Dendritic cell treated with granulocyte-macrophage colony-stimulating factor and Interleukin-4, amounts not matched to agents 40 ng/mL and 50 ng/mL, for 4 days (primary cell): ENCODE results near the gene KCNA10.
"Not testable (repeated sequence)": the region's sequence is repeated elsewhere in the genome, so short reads cannot be mapped to it uniquely, and the experiment has no call there.

ENCODE experiments used
- H3K27ac Mint-ChIP-seq: one replicate; pipeline ENCODE4 v1.8.0; 2022; ENCODE audit warnings: mild to moderate bottlenecking, mixed read lengths
- H3K27me3 Mint-ChIP-seq: one replicate; pipeline ENCODE4 v1.8.0; 2022; ENCODE audit warnings: mild to moderate bottlenecking, mixed read lengths
- H3K36me3 Mint-ChIP-seq: one replicate; pipeline ENCODE4 v1.8.0; 2022; ENCODE audit warnings: low read depth, mixed read lengths
- H3K4me1 Mint-ChIP-seq: one replicate; pipeline ENCODE4 v1.8.0; 2022; ENCODE audit warnings: low read depth, mixed read lengths
- H3K4me3 Mint-ChIP-seq: one replicate; pipeline ENCODE4 v1.8.0; 2022; ENCODE audit warnings: mild to moderate bottlenecking, moderate library complexity, mixed read lengths
- H3K9me3 Mint-ChIP-seq: one replicate; pipeline ENCODE4 v1.8.0; 2022; ENCODE audit warnings: mixed read lengths
- intact Hi-C: fragments of 100-400 bp; cut with micrococcal nuclease; formaldehyde crosslinking; loops from one replicate; pipeline ENCODE4 v1.15.0; 2022

KCNA10 gene

GRCh38 chr1:110524311-110525248 is 5.6 kb upstream of the KCNA10 start:
- intact Hi-C loops = loop anchor here (2.0 to 5.0 kb wide), 2 partner anchors 93 to 258 kb away; no protein-coding TSS in a partner anchor
- Mint-ChIP-seq H3K4me3 (no peak overlapping the region), H3K36me3 (no peaks in the 10 kb centered on the region), H3K9me3 (no peaks in the 10 kb centered on the region), H3K4me1 (peaks cover 22% of the 10 kb centered on the region), H3K27ac (no peak overlapping the region), H3K27me3 (peaks cover 53% of the 10 kb centered on the region)

- H3K9me3 Mint-ChIP-seq = no peaks in the 10 kb centered on the region
- H3K27me3 Mint-ChIP-seq = peaks cover 43% of the 10 kb centered on the region
- peaks cover 15% of the 10 kb centered on the region for H3K4me1 Mint-ChIP-seq
- H3K36me3 Mint-ChIP-seq = no peaks in the 10 kb centered on the region
- intact Hi-C loops = loop anchor here (5.0 kb wide), 1 partner anchor 94 kb away; no protein-coding TSS in a partner anchor
- H3K27ac Mint-ChIP-seq = no peak overlapping the region
- no peak overlapping the region for H3K4me3 Mint-ChIP-seq
Measured at GRCh38 chr1:110523011-110523410, 4.0 kb upstream of the KCNA10 start.

- Mint-ChIP-seq H3K36me3 (no peaks in the 10 kb centered on the region), H3K4me1 (peaks cover 15% of the 10 kb centered on the region), H3K27me3 (peaks cover 42% of the 10 kb centered on the region), H3K9me3 (no peaks in the 10 kb centered on the region), H3K4me3 (no peak overlapping the region), H3K27ac (no peak overlapping the region)
- intact Hi-C loops = loop anchor here (5.0 kb wide), 1 partner anchor 95 kb away; no protein-coding TSS in a partner anchor
Measured at GRCh38 chr1:110522560-110522959, 3.6 kb upstream of the KCNA10 start.

DNA sequence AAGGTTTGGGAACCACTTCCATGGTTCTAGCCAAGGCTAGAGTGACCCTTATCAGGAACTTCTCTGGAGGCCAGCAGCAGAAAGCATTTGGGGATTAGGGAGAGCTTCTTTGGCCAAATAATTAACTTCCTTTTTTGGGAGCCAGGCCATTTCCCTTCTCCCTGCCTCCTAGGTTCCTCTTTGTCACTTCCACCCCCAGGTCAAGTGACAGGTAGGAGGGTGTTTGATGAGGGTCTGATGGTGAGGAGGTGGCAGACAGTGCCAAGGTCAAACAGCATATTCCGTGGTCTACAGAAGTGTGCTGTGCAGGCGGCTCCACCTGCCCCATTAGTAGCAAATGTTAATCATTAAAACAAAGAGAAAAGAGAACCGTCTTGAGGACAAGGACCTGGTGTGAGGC is 1.9 kb upstream of the KCNA10 start:
- intact Hi-C loops = loop anchor here (5.0 kb wide), 1 partner anchor 96 kb away; no protein-coding TSS in a partner anchor

GRCh38 chr1:110515891-110516290 is 3.1 kb downstream of the KCNA10 start:
- H3K9me3 Mint-ChIP-seq = peaks cover 10% of the 10 kb centered on the region
- H3K36me3 Mint-ChIP-seq = no peaks in the 10 kb centered on the region
- H3K4me1 Mint-ChIP-seq = peaks cover 52% of the 10 kb centered on the region
- H3K27me3 Mint-ChIP-seq = peaks cover 6% of the 10 kb centered on the region
- H3K27ac Mint-ChIP-seq = no peak overlapping the region
- no peak overlapping the region for H3K4me3 Mint-ChIP-seq
- intact Hi-C loops = no loop called here

More for the DNA sequence above, 1.9 kb upstream of the KCNA10 start:
- Mint-ChIP-seq H3K36me3 (no peaks in the 10 kb centered on the region), H3K4me1 (peaks cover 25% of the 10 kb centered on the region), H3K4me3 (no peak overlapping the region), H3K27ac (no peak overlapping the region), H3K9me3 (no peaks in the 10 kb centered on the region), H3K27me3 (peaks cover 39% of the 10 kb centered on the region)

DNA sequence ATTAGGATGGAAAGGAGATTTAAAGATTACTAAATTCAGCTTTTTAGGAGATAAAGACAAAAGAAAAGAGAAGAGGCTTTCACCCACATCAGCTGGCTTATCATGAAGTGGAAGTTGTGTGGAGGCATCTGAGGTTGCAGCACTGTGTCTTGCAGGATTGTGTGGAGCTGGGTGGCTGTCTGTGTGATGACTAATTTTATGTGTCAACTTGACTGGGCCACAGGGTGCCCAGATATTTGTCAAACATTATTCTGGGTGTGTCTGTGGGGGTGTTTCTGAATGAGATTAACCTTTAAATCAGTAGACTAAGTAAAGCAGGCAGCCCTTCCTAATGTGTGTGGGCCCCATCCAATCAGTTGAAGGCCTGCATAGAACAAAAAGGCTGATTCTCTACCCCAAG is 3.9 kb downstream of the KCNA10 start:
- peaks cover 6% of the 10 kb centered on the region for H3K27me3 Mint-ChIP-seq
- no peaks in the 10 kb centered on the region for H3K36me3 Mint-ChIP-seq
- peak overlapping the region; percentile 54 for H3K27ac Mint-ChIP-seq
- intact Hi-C loops = no loop called here
- peaks cover 54% of the 10 kb centered on the region for H3K4me1 Mint-ChIP-seq
- H3K4me3 Mint-ChIP-seq = no peak overlapping the region
- peaks cover 10% of the 10 kb centered on the region for H3K9me3 Mint-ChIP-seq

DNA sequence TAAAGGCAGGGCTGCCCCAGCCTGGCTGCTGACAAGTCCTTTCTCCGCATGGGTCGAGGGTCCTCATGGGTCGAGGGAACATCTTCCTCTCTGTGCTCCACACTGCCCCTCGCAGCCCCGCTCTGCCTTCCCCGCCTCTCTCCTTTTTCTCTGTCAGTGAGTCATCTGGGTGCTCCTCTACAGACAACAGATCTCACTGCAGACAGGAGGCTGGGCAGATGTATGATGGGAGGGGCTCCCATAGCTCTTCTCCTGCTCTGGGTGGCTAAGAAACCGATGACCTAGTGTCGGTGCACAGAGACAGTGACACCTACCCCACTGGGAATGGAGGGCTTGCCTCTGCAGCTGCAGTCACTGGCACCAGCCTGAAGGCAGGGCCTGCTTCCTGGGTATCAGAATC is 5.5 kb downstream of the KCNA10 start:
- peaks cover 66% of the 10 kb centered on the region for H3K4me1 Mint-ChIP-seq
- intact Hi-C loops = no loop called here
- H3K27me3 Mint-ChIP-seq = peaks cover 6% of the 10 kb centered on the region
- peak overlapping the region; percentile 54 for H3K27ac Mint-ChIP-seq
- H3K9me3 Mint-ChIP-seq = peaks cover 10% of the 10 kb centered on the region
- H3K36me3 Mint-ChIP-seq = no peaks in the 10 kb centered on the region
- H3K4me3 Mint-ChIP-seq = no peak overlapping the region

DNA sequence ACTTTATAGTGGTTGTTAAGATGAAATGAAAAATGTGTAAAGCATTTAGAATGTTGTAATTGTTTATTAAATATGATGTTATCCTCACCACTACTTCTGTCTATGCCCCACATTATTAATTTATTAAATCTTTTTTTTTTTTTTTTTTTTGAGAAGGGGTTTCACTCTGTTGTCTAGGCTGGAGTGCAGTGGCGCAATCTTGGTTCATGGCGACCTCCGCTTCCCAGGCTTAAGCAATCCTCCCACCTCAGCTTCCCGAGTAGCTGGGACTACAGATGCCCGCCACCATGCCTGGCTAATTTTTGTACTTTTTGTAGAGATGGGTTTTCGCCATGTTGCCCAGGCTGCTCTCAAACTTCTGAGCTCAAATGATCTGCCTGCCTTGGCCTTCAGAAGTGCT is 7.5 kb downstream of the KCNA10 start:
- Mint-ChIP-seq H3K27me3 (no peaks in the 10 kb centered on the region), H3K9me3 (peaks cover 10% of the 10 kb centered on the region), H3K4me3 (no peak overlapping the region), H3K4me1 (peaks cover 78% of the 10 kb centered on the region), H3K36me3 (no peaks in the 10 kb centered on the region), H3K27ac (no peak overlapping the region)
- intact Hi-C loops = no loop called here

- H3K36me3 Mint-ChIP-seq = not testable (repeated sequence)
Measured at GRCh38 chr1:110510921-110511320, 8.1 kb downstream of the KCNA10 start.

DNA sequence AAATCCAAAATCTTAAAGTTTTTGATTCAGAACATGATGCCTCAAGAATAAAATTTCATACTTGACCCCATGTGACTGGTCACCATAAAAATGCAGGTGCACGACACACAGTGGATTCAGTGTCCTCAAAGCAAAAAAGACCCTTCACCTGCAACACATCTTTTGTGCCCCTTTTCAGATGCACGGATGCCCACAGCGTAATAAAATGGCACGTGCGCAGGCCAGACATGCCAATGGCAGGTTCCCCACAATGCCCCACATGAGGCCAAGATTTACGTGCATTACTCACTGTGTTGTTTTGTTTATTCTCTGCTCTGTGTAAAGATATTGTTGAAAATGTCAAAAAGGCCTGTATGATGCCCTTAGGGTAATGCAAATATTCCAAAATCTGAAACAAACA is 9.3 kb downstream of the KCNA10 start:
- H3K27me3 Mint-ChIP-seq = no peaks in the 10 kb centered on the region
- intact Hi-C loops = no loop called here
- H3K27ac Mint-ChIP-seq = no peak overlapping the region

More at GRCh38 chr1:110510921-110511320, 8.1 kb downstream of the KCNA10 start:
- H3K27ac Mint-ChIP-seq, intact Hi-C loops, H3K4me3 Mint-ChIP-seq, H3K27me3 Mint-ChIP-seq: not testable (repeated sequence)
- Mint-ChIP-seq H3K4me1 (peaks cover 79% of the 10 kb centered on the region), H3K9me3 (peaks cover 10% of the 10 kb centered on the region)

DNA sequence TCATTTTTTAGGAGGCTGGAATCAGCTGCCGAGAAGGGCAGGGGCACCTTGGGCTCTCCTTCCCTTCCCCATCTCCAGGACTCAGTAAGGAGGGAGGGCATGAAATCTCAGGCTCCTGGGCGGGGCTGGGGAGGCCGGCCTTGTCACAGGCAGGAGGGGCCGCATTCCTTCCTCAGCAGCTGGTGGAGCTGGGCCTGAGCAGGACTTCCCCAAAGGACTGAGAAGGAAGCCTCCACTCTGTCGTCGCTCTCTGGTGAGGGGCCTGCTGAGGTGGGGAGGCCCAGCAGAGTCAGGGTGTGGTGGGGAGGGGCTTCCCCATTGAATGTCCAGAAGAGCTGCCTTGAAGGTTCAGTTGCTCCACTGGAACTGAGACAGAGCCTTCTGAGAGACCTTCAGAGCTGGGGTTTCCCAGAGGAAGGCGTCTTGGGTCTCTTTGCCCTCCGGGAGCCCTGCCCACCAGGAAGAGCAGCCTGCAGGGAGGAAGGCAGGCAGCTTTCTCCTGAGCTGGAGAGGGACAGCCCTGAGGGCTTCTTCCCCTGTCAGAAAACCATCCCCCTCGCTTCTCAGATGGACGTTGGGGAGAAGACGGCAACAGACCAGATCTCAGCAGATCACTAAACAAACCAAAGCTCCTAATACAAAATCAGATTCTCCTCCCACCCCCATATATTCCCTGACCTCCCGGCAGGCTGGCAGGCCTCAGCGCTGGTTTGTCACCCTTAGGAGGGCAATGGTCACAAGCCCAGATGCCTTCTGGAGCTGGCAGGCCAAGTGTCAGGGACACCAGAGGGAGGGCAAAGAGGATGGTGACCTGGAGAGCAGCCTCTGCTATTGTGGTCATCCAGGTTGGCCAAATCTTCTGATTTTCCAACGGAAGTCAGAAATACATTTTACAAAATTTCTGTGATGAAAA is 10.7 kb downstream of the KCNA10 start:
- Mint-ChIP-seq H3K27ac (peak overlapping the region; percentile 97), H3K4me1 (peaks cover 70% of the 10 kb centered on the region), H3K27me3 (no peaks in the 10 kb centered on the region), H3K36me3 (no peaks in the 10 kb centered on the region), H3K4me3 (peak overlapping the region; percentile 75), H3K9me3 (no peaks in the 10 kb centered on the region)
- intact Hi-C loops = no loop called here

More for the DNA sequence above, 9.3 kb downstream of the KCNA10 start:
- Mint-ChIP-seq H3K4me3 (no peak overlapping the region), H3K9me3 (peaks cover 2% of the 10 kb centered on the region), H3K36me3 (no peaks in the 10 kb centered on the region), H3K4me1 (peaks cover 72% of the 10 kb centered on the region)

DNA sequence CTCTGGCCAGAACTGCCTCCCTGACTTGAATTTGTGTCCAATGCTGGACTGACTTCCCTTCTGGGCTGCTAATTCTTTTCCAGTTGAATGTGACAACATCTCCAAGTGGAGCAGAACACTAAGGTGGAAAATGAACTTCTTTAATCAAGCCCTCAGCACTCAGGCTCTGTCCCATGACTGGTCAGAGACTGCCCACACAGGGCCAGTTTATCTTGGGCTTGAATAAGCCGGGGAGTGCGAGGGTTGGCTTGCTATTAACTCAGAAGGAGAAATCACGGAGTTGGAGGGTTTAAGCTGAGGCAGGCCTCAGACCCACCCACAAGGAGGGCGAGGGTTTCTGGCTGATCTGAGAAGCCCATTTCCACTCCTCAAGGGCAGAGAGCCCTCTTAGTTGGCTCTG is 12.4 kb downstream of the KCNA10 start:
- Mint-ChIP-seq H3K36me3 (no peaks in the 10 kb centered on the region), H3K4me1 (peaks cover 83% of the 10 kb centered on the region), H3K4me3 (no peak overlapping the region), H3K9me3 (no peaks in the 10 kb centered on the region), H3K27ac (peak overlapping the region; percentile 97), H3K27me3 (no peaks in the 10 kb centered on the region)
- intact Hi-C loops = no loop called here

- Mint-ChIP-seq H3K4me1 (peaks cover 81% of the 10 kb centered on the region), H3K9me3 (no peaks in the 10 kb centered on the region), H3K36me3 (no peaks in the 10 kb centered on the region), H3K27me3 (no peaks in the 10 kb centered on the region), H3K27ac (peak overlapping the region; percentile 97), H3K4me3 (no peak overlapping the region)
- intact Hi-C loops = no loop called here
Measured at GRCh38 chr1:110505596-110505995, 13.4 kb downstream of the KCNA10 start.

DNA sequence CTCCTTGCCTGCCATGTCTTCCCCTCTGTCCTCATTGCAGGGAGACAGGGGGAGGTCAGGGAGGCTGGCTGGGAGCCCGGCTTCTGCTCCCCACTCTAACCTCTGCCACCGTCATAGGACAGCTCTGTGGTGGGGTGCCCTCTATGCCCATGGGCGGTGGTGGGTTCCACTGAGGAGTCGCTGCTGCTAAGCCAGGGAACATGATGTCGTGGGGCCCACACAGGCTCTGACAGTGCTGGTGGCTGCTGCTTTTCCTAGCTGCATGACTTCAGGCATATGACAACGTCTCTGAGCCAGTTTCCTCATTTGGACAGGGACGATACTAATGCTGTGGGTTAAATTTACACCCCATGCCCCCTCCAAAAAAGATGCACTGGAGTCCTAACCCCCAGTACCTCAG is 14.7 kb downstream of the KCNA10 start:
- Mint-ChIP-seq H3K4me1 (peaks cover 76% of the 10 kb centered on the region), H3K9me3 (no peaks in the 10 kb centered on the region), H3K36me3 (no peaks in the 10 kb centered on the region), H3K27me3 (no peaks in the 10 kb centered on the region), H3K4me3 (no peak overlapping the region), H3K27ac (peak overlapping the region; percentile 77)
- intact Hi-C loops = no loop called here
